ENCODE results near the gene DENND2D.

Gene DENND2D

GRCh38 chr1:111202707-111203623, 2.5 kb upstream of the DENND2D start:
- no peak for DNase-seq

- DNase-seq = no peak
Observed at GRCh38 chr1:111202366-111202706, 1.9 kb upstream of the DENND2D start.

GRCh38 chr1:111201275-111202090, 1.0 kb upstream of the DENND2D start:
- no peak for DNase-seq

GRCh38 chr1:111200802-111201161, 336 bp upstream of the DENND2D start:
- DNase-seq = no peak

- no peak for DNase-seq
Observed at GRCh38 chr1:111199329-111199728, 1.1 kb downstream of the DENND2D start.

GRCh38 chr1:111198836-111199235, 1.6 kb downstream of the DENND2D start:
- no peak for DNase-seq

- no peak for DNase-seq
Observed at GRCh38 chr1:111197598-111198284, 2.7 kb downstream of the DENND2D start.

GRCh38 chr1:111196213-111196612, 4.2 kb downstream of the DENND2D start:
- DNase-seq = no peak

- no peak for DNase-seq
Observed at GRCh38 chr1:111195002-111195684, 5.3 kb downstream of the DENND2D start.

GRCh38 chr1:111193712-111194480, 6.5 kb downstream of the DENND2D start:
- no peak for DNase-seq

- no peak for DNase-seq
Observed at GRCh38 chr1:111192658-111193519, 7.6 kb downstream of the DENND2D start.

GRCh38 chr1:111192074-111192473, 8.4 kb downstream of the DENND2D start:
- no peak for DNase-seq

GRCh38 chr1:111191496-111191895, 8.9 kb downstream of the DENND2D start:
- DNase-seq = no peak

- DNase-seq = no peak
Observed at GRCh38 chr1:111190931-111191451, 9.5 kb downstream of the DENND2D start.

- DNase-seq = no peak
Observed at GRCh38 chr1:111184663-111185062, 15.8 kb downstream of the DENND2D start.

- DNase-seq = no peak
Observed at GRCh38 chr1:111183308-111184069, 17.0 kb downstream of the DENND2D start.

- DNase-seq = no peak
Observed at GRCh38 chr1:111182052-111182451, 18.4 kb downstream of the DENND2D start.

GRCh38 chr1:111179968-111180533, 20.4 kb downstream of the DENND2D start:
- DNase-seq = no peak

GRCh38 chr1:111176678-111177077, 23.8 kb downstream of the DENND2D start:
- DNase-seq = no peak

GRCh38 chr1:111175349-111175748, 25.1 kb downstream of the DENND2D start:
- no peak for DNase-seq

All from NCI-H2171 (cell line).